Measurements from ENCODE around the gene SCD5.

GRCh38 chr4:82774711-82775171, 23.9 kb downstream of the SCD5 start:
- no peak for TF ChIP-seq CTCF (IDR thresholded peaks at IDR 0.05)
- no peak for TF ChIP-seq POLR2A (IDR thresholded peaks at IDR 0.05)
